ENCODE measurements around the gene TBC1D2B. TPM values are rescaled to one million over a fixed set of nuclear protein-coding genes. Genes with fewer than 3 reads are reported as not detected.

TBC1D2B gene
- total RNA-seq, 1 experiment from 2014 or later = 17.6 TPM

- H3K9ac ChIP-seq (ENCODE audit: extremely low read depth, insufficient read length, low read length) = no peak overlapping the region
- no peak overlapping the region for H3K27ac Mint-ChIP-seq
- no peak overlapping the region for H3K23ac ChIP-seq (ENCODE audit: insufficient read length, low read depth, low read length)
- no peaks in the 10 kb centered on the region for H3K4me1 ChIP-seq (ENCODE audit: insufficient read depth, low read length)
- H4K91ac ChIP-seq (ENCODE audit: insufficient read length, low read depth, low read length) = no peak overlapping the region
- H4K8ac ChIP-seq (replicated peaks; ENCODE audit: insufficient read length, low read depth, low read length) = no peak overlapping the region
- no peaks in the 10 kb centered on the region for H3K79me2 ChIP-seq (ENCODE audit: insufficient read depth, low read length)
- H2BK12ac ChIP-seq (ENCODE audit: insufficient read length, low read depth, low read length) = no peak overlapping the region
- peaks cover 2% of the 10 kb centered on the region for H3K27me3 Mint-ChIP-seq (ENCODE audit: low read depth)
- no peak overlapping the region for H2AK5ac ChIP-seq (ENCODE audit: insufficient read length, low read length)
- H3K27me3 ChIP-seq (ENCODE audit: insufficient read depth, low read length) = no peaks in the 10 kb centered on the region
- no peak overlapping the region for H4K5ac ChIP-seq (ENCODE audit: insufficient read length, low read depth, low read length)
- no peaks in the 10 kb centered on the region for H3K79me1 ChIP-seq (ENCODE audit: insufficient read depth, low read depth, low read length, poor library complexity, severe bottlenecking)
- no peak overlapping the region for H3T11ph ChIP-seq (ENCODE audit: low read length)
- no peak overlapping the region for H3K4ac ChIP-seq (ENCODE audit: low read depth, low read length)
- no peaks in the 10 kb centered on the region for H4K20me1 ChIP-seq (ENCODE audit: control insufficient read depth, insufficient read depth, insufficient read length)
- no peak for TF ChIP-seq CTCF (conservative IDR thresholded peaks at IDR 0.05)
- DNase-seq = no peak
- no peak overlapping the region for H2BK5ac ChIP-seq (ENCODE audit: insufficient read length, low read length)
- H3K9me3 Mint-ChIP-seq = no peaks in the 10 kb centered on the region
- no CpG with 5 or more reads among the region's 26 CpGs for WGBS (ENCODE audit: extremely low coverage, insufficient read length, low lambda C conversion rate)
- H2BK120ac ChIP-seq (ENCODE audit: low read depth, low read length, poor library complexity, severe bottlenecking) = no peak overlapping the region
- no peaks in the 10 kb centered on the region for H3K23me2 ChIP-seq (ENCODE audit: insufficient read length, low read depth, low read length, poor library complexity, severe bottlenecking)
- H3K36me3 Mint-ChIP-seq (ENCODE audit: insufficient read depth in 1 of 3, low read depth in 3 of 3) = no peaks in the 10 kb centered on the region
- H3K56ac ChIP-seq (ENCODE audit: insufficient read length, low read depth, low read length) = no peak overlapping the region
- no peak overlapping the region for H3K4me3 Mint-ChIP-seq
- H3K18ac ChIP-seq (ENCODE audit: insufficient read length, low read depth, low read length) = no peak overlapping the region
- no peaks in the 10 kb centered on the region for H3K4me1 Mint-ChIP-seq
- H3K9me3 ChIP-seq (ENCODE audit: control insufficient read depth, low read depth, low read length) = no peaks in the 10 kb centered on the region
- no peak overlapping the region for H2AFZ ChIP-seq (ENCODE audit: low read length)
- no peak overlapping the region for H2BK15ac ChIP-seq (ENCODE audit: low read depth, low read length)
- no peak overlapping the region; the same call in 1 of the 2 replicates for H3K14ac ChIP-seq (ENCODE audit: insufficient read depth, low read length)
- H2BK20ac ChIP-seq (ENCODE audit: low read depth, low read length, poor library complexity, severe bottlenecking) = no peak overlapping the region
- H3K4me2 ChIP-seq (ENCODE audit: insufficient read depth, insufficient read length, low read length) = no peak overlapping the region
- no peak overlapping the region for H3K27ac ChIP-seq (ENCODE audit: insufficient read length, low read depth, low read length)
Observed at GRCh38 chr15:77975332-77976094, 102.0 kb downstream of the TBC1D2B start.

All from H9 (cell line).